GM18508 (cell line): ENCODE data around the gene RTL9.
"Not testable (repeated sequence)": the region's sequence is repeated elsewhere in the genome, so short reads cannot be mapped to it uniquely, and the experiment has no call there.

Experiments
- ATAC-seq: cut with Tn5 transposase; IDR thresholded peaks from one replicate; pipeline ENCODE4 v1.9.1; 2021; ENCODE audit warnings: moderate number of reproducible peaks; ENCODE audit not compliant: insufficient read depth, unreplicated experiment

The RTL9 gene

DNA sequence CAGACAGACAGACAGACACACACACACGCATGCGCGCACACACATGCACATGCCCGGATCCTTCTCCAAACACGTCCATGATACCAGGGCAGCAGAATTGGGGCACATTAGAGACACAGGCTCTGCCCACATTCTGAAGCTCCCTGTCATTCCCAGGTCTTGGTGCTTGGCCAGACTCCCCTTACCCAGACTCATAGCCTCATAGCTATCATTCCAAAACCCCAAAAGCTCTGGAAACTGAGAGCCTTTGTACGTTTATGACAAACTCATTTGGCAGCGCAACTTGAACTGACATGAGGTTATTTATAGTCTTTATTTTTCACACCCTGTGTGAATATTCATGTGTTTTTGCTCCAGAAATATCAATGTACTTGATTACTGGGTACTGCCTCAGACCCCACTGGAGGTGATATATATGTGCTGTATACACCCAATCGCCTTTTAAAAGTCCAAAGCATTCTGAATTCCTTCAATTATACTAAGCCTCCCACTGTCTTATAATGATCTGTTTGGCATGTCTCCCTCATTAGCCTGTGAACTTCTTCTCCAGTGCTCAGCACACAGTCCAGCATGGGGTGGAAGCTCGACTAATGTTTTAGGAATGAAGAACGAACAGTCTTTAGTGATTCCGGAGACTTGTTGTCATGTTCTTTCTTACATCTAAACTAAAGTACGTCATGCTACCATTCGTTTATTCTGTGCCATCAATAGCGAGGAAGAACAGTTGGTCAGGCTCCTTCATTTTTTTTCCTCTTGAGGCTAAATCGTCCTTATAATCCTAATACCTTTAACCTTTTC is 45.0 kb downstream of the RTL9 start:
- no peak for ATAC-seq

DNA sequence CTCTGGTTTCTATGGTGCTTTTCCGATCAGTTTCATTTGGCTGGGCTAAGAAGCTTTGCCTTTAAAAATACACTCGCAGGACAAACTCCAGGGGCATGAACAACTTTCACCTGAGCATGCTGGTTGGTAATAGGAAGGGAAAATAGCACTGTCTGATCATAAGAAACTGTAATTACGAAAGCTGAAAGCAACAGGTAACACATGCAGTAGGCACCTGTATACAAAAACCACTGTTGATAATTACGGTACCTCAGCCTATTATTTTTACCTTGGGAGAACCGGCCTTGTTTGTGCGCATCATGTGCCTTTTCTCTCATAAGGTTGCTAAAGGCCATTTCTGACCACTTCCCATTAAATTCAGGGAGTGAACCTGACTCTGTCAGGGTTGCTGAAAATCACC is 45.7 kb downstream of the RTL9 start:
- no peak for ATAC-seq

DNA sequence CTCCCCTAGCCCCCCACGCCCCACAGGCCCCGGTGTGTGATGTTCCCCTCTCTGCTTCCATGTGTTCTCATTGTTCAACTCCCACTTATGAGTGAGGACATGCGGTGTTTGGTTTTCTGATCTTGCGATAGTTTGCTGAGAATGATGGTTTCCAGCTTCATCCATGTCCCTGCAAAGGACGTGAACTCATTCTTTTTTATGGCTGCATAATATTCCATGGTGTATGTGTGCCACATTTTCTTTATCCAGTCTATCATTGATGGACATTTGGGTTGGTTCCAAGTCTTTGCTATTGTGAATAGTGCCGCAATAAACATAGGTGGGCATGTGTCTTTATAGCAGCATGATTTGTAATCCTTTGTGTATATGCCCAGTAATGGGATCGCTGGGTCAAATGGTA is 47.6 kb downstream of the RTL9 start:
- ATAC-seq, result not testable (repeated sequence)

DNA sequence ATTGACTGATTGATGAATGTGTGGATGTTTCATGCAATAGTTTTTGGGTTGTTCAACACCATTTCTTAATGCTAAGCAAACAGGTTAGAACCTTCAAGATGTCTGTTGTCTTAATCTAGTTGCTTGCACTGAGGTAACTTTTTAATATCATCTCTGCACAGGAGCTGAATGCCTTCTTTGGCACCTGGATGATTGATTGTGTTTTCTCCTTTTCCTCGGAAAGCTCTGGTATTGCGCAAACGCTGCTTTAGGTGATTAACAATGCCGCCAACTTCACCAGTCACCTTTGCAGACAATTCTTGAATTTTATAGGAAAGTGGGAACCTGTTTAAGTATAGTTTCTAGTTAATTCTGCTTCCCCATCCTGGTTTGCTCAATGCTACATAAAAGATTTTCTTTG is 48.2 kb downstream of the RTL9 start:
- no peak for ATAC-seq

DNA sequence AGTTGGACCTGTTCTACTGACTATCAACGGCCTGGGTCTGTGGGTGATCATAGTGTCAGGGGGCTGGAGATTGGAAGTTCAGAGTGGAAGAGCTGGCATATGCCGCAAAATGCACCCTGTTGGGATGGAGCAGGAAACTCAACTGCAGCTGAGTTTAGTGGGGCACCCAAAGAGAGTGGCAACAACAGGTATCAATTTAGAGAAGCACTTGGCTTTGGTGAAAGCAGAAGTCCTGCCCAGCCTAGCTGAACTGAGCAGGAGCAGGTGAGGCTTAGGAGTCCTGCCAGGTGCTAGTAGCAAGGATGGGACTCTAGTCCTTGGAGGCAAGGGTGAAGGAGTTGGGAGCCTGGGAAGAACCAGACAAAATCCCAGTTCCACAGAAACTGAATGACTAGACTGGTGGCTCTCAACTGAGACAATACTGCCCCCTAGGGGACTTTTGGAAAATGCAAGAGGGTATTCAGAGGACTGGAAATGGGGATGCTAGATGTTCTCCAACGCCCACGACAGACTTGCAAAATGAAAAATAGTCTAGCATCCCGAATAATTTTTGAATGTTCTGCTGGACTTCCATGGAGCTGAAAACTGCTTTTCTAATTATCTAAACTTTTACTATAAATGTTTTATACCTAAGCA is 49.4 kb downstream of the RTL9 start:
- ATAC-seq, result peak; percentile 44
